HG02938 (cell line): Measurements from ENCODE around the gene YWHAG.
"Not testable (repeated sequence)": the region's sequence is repeated elsewhere in the genome, so short reads cannot be mapped to it uniquely, and the experiment has no call there.

Experiments
- ATAC-seq: cut with Tn5 transposase; IDR thresholded peaks from one replicate; pipeline ENCODE4 v1.9.1; 2021; ENCODE audit warnings: mild to moderate bottlenecking, moderate library complexity; ENCODE audit not compliant: unreplicated experiment

Gene YWHAG

GRCh38 chr7:76300166-76300731 is 58.5 kb downstream of the YWHAG start:
- no peak for ATAC-seq

- no peak for ATAC-seq
Measured at GRCh38 chr7:76296743-76297740, 61.7 kb downstream of the YWHAG start.

GRCh38 chr7:76294344-76295024 is 64.3 kb downstream of the YWHAG start:
- no peak for ATAC-seq

GRCh38 chr7:76293407-76293901 is 65.3 kb downstream of the YWHAG start:
- ATAC-seq, result no peak

GRCh38 chr7:76292911-76293310 is 65.9 kb downstream of the YWHAG start:
- not testable (repeated sequence) for ATAC-seq

- no peak for ATAC-seq
Measured at GRCh38 chr7:76292213-76292573, 66.6 kb downstream of the YWHAG start.

- peak; percentile 73 for ATAC-seq
Measured at GRCh38 chr7:76291351-76292212, 67.2 kb downstream of the YWHAG start.

GRCh38 chr7:76290847-76291350 is 67.9 kb downstream of the YWHAG start:
- ATAC-seq, result not testable (repeated sequence)

GRCh38 chr7:76286842-76287403 is 71.9 kb downstream of the YWHAG start:
- ATAC-seq, result no peak

GRCh38 chr7:76285604-76286374 is 73.0 kb downstream of the YWHAG start:
- ATAC-seq, result no peak

GRCh38 chr7:76283254-76284159 is 75.3 kb downstream of the YWHAG start:
- ATAC-seq, result no peak

- ATAC-seq, result no peak
Measured at GRCh38 chr7:76282344-76283253, 76.2 kb downstream of the YWHAG start.

- no peak for ATAC-seq
Measured at GRCh38 chr7:76281706-76282343, 77.0 kb downstream of the YWHAG start.

- ATAC-seq, result no peak
Measured at GRCh38 chr7:76281006-76281705, 77.6 kb downstream of the YWHAG start.

- ATAC-seq, result no peak
Measured at GRCh38 chr7:76280408-76280807, 78.4 kb downstream of the YWHAG start.

- no peak for ATAC-seq
Measured at GRCh38 chr7:76278540-76278939, 80.3 kb downstream of the YWHAG start.
